ENCODE results near the gene TMEM248. TPM values are rescaled to one million over a fixed set of nuclear protein-coding genes. Genes with fewer than 3 reads are reported as not detected.

TMEM248 gene
- total and polyA plus RNA-seq, 2 of the 8 experiments (the other 6 are each of a cell fraction or from before 2014, with no cell fraction given): 63.6 to 126 TPM

- Histone ChIP-seq H4K5ac (ENCODE audit: insufficient read length, low read depth, low read length) (no peak overlapping the region), H4K20me1 (replicated peaks in 1 of 2; ENCODE audit: control insufficient read depth in 1 of 2, insufficient read depth in 2 of 2, low read length in 2 of 2) (peaks cover 0 to 2% of the 10 kb centered on the region in 2 experiments), H3K4me3 (ENCODE audit: extremely low read depth in 1 of 4, insufficient read depth in 2 of 4, low read depth in 3 of 4, low read length in 4 of 4) (no peak overlapping the region), H3K79me1 (ENCODE audit: low read depth, low read length) (no peaks in the 10 kb centered on the region), H2BK20ac (ENCODE audit: low read length) (no peak overlapping the region), H3K27ac (ENCODE audit: low read depth, low read length) (no peak overlapping the region), H3K36me3 (ENCODE audit: control insufficient read depth in 2 of 4, insufficient read depth in 4 of 4, low read length in 3 of 4) (no peaks in the 10 kb centered on the region; a peak in 1 of 8 replicates), H4K8ac (ENCODE audit: extremely low read depth, insufficient read depth, low read length) (no peak overlapping the region), H4K91ac (replicated peaks; ENCODE audit: insufficient read length, low read length) (no peak overlapping the region), H3K23me2 (ENCODE audit: low read depth, low read length) (no peaks in the 10 kb centered on the region), H2BK15ac (ENCODE audit: low read length) (no peak overlapping the region), H3K14ac (ENCODE audit: insufficient read length) (no peak overlapping the region), H3K4ac (replicated peaks; ENCODE audit: insufficient read length, low read depth, low read length) (no peak overlapping the region), H3K9me3 (ENCODE audit: insufficient read depth in 2 of 2, low read depth in 1 of 2, low read length in 1 of 2) (peaks cover 2 to 4% of the 10 kb centered on the region in 2 experiments; a peak in 1 of 4 replicates), H3K23ac (ENCODE audit: insufficient read length) (no peak overlapping the region), H2AFZ (ENCODE audit: low read length) (no peak overlapping the region), H2AK5ac (ENCODE audit: low read depth, low read length) (no peak overlapping the region), H2BK12ac (ENCODE audit: low read depth, low read length) (no peak overlapping the region), H2BK5ac (ENCODE audit: low read depth, low read length) (no peak overlapping the region), H3K18ac (ENCODE audit: extremely low read depth, low read length) (no peak overlapping the region), H3K9ac (replicated peaks in 1 of 4; ENCODE audit: extremely low read depth in 1 of 4, low read depth in 3 of 4, low read length in 3 of 4) (no peak overlapping the region), H3K27me3 (replicated peaks in 1 of 4; ENCODE audit: control insufficient read depth in 3 of 4, extremely low read depth in 1 of 4, insufficient read depth in 3 of 4, low read length in 3 of 4) (no peaks in the 10 kb centered on the region), H3K79me2 (ENCODE audit: control insufficient read depth in 1 of 2, insufficient read depth in 2 of 2, low read length in 2 of 2) (no peaks in the 10 kb centered on the region), H3K56ac (replicated peaks; ENCODE audit: insufficient read length, low read depth, low read length) (no peak overlapping the region), H2BK120ac (replicated peaks; ENCODE audit: low read depth, low read length) (no peak overlapping the region), H3K4me1 (replicated peaks in 1 of 4; ENCODE audit: control insufficient read depth in 3 of 4, insufficient read depth in 4 of 4, low read length in 3 of 4) (no peaks in the 10 kb centered on the region), H3K4me2 (ENCODE audit: insufficient read depth in 1 of 2, low read depth in 2 of 2, low read length in 2 of 2) (no peak overlapping the region)
- DNase-seq (ENCODE audit: low read depth in 1 of 2, low spot score in 2 of 2): no peak
- ChIA-PET CTCF (ENCODE audit: partially characterized antibody) (interaction anchor here (0.6 to 0.7 kb wide), 2 partner anchors 34 to 42 kb away, joined by 4 read pairs; no protein-coding TSS in a partner anchor), POLR2A (ENCODE audit: partially characterized antibody) (no interaction called here)
- FAIRE-seq: no peak
- WGBS, 2 experiments (ENCODE audit: extremely low coverage in 1 of 2, insufficient coverage in 1 of 2, insufficient read length in 1 of 2, insufficient replicate concordance in 2 of 2, low coverage in 1 of 2, low lambda C conversion rate in 2 of 2, missing lambda C conversion rate in 1 of 2): 92% methylated on average over 4 of the region's 4 CpGs; no CpG with 5 or more reads in 1 of the 2 experiments
- TF ChIP-seq JUND (IDR thresholded peaks at IDR 0.05; ENCODE audit: low read length) (no peak), PHF8 (conservative IDR thresholded peaks at IDR 0.05; ENCODE audit: low read depth, low read length) (no peak), SP4 (IDR thresholded peaks at IDR 0.05; ENCODE audit: low read length) (no peak)
These were observed 43.4 kb downstream of the TMEM248 start for GRCh38 chr7:66964411-66964810.

Measured in H1 (cell line).